GM20431 (cell line): Measurements from ENCODE around the gene ZNF236.
"Not testable (repeated sequence)": the region's sequence is repeated elsewhere in the genome, so short reads cannot be mapped to it uniquely, and the experiment has no call there.

ENCODE experiments used
- in situ Hi-C: fragments of 300-500 bp; cut with MseI, MboI; formaldehyde crosslinking; loops from one replicate; pipeline ENCODE4 v1.15.0; 2020; ENCODE audit warnings: low sequenced_read_pairs; ENCODE audit not compliant: unreplicated experiment

Gene ZNF236

GRCh38 chr18:76982841-76983583, 160.7 kb downstream of the ZNF236 start:
- in situ Hi-C loops: loop anchor here (10.0 kb wide), 1 partner anchor 58 kb away; no protein-coding TSS in a partner anchor

- in situ Hi-C loops: loop anchor here (10.0 kb wide), 1 partner anchor 59 kb away; no protein-coding TSS in a partner anchor
Measured at GRCh38 chr18:76983613-76984051, 161.3 kb downstream of the ZNF236 start.

- in situ Hi-C loops: loop anchor here (10.0 kb wide), 1 partner anchor 60 kb away; no protein-coding TSS in a partner anchor
Measured at GRCh38 chr18:76984193-76985155, 162.1 kb downstream of the ZNF236 start.

GRCh38 chr18:76985156-76985950, 163.0 kb downstream of the ZNF236 start:
- in situ Hi-C loops: loop anchor here (10.0 kb wide), 1 partner anchor 61 kb away; no protein-coding TSS in a partner anchor

DNA sequence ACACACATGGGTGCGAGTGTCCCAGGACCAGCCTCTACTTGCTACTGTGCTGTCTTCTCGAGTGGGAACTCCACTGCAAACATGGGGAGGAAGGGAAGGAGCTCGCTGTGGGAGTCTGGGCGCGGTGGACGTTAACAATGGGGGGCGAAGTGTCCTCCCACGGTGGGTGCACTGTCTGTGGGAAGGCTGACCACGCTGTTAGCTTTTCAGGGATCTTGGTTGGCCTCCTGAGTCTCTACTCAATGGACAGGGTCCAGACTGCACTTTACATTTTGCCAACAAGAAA, 163.5 kb downstream of the ZNF236 start:
- in situ Hi-C loops: loop anchor here (10.0 kb wide), 1 partner anchor 61 kb away; no protein-coding TSS in a partner anchor

- in situ Hi-C loops: loop anchor here (10.0 kb wide), 1 partner anchor 62 kb away; no protein-coding TSS in a partner anchor
Measured at GRCh38 chr18:76986406-76986805, 164.0 kb downstream of the ZNF236 start.

DNA sequence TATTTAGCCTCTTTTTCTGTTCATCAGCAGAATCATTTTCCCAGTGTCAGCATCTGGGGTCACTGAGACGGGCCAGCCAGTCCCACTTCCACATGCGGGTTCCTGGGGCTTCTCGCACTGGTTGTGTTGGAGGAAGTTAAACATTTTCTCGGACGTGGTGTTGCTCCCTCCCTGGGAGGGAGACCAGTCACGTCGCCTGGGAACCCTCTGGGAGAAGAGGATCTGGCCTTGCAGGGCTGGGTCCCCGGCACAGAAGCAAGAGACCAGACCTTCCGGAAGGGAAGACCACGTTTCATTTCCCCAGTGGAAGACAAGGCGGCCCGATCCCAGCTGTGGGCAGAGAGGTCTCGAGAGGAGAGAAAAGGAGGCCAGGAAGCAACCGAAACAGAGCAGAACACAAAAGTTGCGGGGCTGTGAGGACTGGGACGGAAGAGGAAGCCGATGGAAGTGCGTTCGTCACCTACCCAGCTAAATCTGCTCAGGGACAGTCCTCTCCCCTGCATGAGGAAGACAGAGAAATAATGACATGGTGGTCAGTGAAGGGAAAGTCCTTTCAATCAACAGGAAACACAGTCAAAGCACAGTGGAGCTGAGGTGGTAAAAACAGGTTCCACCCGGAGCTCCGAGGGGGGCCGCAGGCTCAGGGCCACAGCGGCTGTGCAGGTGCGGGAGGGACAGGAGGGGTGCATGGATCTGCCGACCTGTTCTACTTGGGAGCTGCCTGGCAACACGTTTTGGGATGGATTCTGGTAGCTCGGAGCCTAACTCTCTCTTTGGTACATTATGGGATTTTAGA, 165.9 kb downstream of the ZNF236 start:
- in situ Hi-C loops: loop anchor here (10.0 kb wide), 1 partner anchor 63 kb away; no protein-coding TSS in a partner anchor

- in situ Hi-C loops: loop anchor here (10.0 kb wide), 1 partner anchor 64 kb away; no protein-coding TSS in a partner anchor
Measured at GRCh38 chr18:76988827-76989646, 166.7 kb downstream of the ZNF236 start.

GRCh38 chr18:76989647-76990190, 167.4 kb downstream of the ZNF236 start:
- in situ Hi-C loops: loop anchor here (10.0 kb wide), 1 partner anchor 65 kb away; no protein-coding TSS in a partner anchor

- in situ Hi-C loops: not testable (repeated sequence)
Measured at GRCh38 chr18:76990343-76991020, 168.1 kb downstream of the ZNF236 start.

GRCh38 chr18:76991021-76991688, 168.8 kb downstream of the ZNF236 start:
- in situ Hi-C loops: no loop called here

- in situ Hi-C loops: no loop called here
Measured at GRCh38 chr18:76992226-76993084, 170.1 kb downstream of the ZNF236 start.

DNA sequence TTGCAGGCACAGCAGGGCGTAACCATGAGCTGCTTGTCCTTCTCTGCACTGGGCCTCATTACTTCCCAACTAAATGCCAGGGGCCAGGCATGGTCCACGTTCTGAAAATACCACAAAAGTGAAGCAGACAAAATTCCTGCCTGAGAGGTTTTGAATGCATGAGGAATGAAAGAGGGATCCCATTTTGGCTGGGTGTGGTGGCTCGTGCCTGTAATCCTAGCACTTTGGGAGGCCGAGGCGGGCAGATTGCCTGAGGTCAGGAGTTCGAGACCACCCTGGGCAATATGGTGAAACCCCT, 170.7 kb downstream of the ZNF236 start:
- in situ Hi-C loops: no loop called here

DNA sequence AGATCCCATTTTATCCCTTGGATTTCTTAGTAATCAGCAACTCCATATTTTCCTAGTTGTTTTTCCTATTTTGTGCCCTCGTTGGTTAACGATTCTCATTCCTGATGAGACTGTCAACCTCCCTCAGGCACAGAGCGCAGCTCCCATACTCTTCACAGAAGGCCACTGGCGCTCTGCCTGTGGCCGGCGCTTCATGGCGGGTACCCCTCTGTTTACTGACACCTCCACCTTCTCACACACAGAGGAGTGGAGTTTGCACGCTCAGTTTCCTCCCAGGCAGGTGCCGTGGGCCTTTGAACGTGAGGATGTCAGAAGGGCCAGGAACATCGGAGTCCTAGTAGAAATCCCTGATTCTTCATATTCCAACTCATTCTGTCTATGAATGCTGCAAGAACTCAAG, 171.2 kb downstream of the ZNF236 start:
- in situ Hi-C loops: no loop called here

- in situ Hi-C loops: no loop called here
Measured at GRCh38 chr18:76994086-76994654, 171.8 kb downstream of the ZNF236 start.

DNA sequence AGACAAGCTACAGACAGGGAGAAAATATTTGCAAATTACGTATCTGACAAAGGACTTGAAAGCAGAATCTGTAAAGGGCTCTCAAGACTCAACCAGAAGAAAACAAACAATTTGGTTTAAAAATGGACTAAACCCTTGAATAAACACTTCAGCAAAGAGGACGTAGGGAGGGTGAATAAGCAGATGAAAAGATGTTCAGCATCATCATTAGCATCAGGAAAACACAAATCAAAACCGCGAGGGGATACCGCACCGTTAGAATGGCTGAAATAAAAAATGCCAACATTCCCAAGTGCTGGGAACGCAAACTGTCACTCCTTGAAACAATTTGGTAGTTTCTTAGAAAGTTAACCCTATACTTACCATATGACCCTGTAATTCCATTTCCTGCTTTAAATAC, 173.5 kb downstream of the ZNF236 start:
- in situ Hi-C loops: no loop called here
